Activated B cell treated with CpG ODN at 0.5 μM for 24 hours (primary cell): ENCODE measurements around the gene ASTN2. TPM values are rescaled to one million over a fixed set of nuclear protein-coding genes. Genes with fewer than 3 reads are reported as not detected.

Experiments
- ATAC-seq: fragments of 200-7000 bp; cut with Tn5 transposase; one replicate; pipeline ENCODE4 v1.10.0; 2021; ENCODE audit warnings: low read depth, mild to moderate bottlenecking, moderate library complexity
- CTCF ChIA-PET: fragments of 350-600 bp; sonication (Branson Sonifier 250); formaldehyde crosslinking; loops from one replicate; lab custom pipeline; 2021; ENCODE audit warnings: antibody characterized with exemption; lab: Charles Lee
- POLR2A ChIA-PET: fragments of 350-600 bp; sonication (Branson Sonifier 250); formaldehyde crosslinking; loops from one replicate; lab custom pipeline; 2021; ENCODE audit warnings: antibody characterized with exemption; lab: Charles Lee
- DNase-seq: peaks from one replicate; pipeline ENCODE4 v3.0.0; 2022
- H3K27ac Mint-ChIP-seq: one replicate; pipeline ENCODE4 v1.8.0; 2020; ENCODE audit warnings: mixed read lengths
- H3K27me3 Mint-ChIP-seq: one replicate; pipeline ENCODE4 v1.8.0; 2021; ENCODE audit warnings: mixed read lengths
- H3K36me3 Mint-ChIP-seq: one replicate; pipeline ENCODE4 v1.8.0; 2021; ENCODE audit warnings: low read depth, mixed read lengths
- H3K4me1 Mint-ChIP-seq: one replicate; pipeline ENCODE4 v1.8.0; 2021; ENCODE audit warnings: mixed read lengths
- H3K4me3 Mint-ChIP-seq: one replicate; pipeline ENCODE4 v1.8.0; 2020; ENCODE audit warnings: mild to moderate bottlenecking, mixed read lengths
- H3K9me3 Mint-ChIP-seq: one replicate; pipeline ENCODE4 v1.8.0; 2020; ENCODE audit warnings: mixed read lengths
- intact Hi-C: fragments of 100-400 bp; cut with micrococcal nuclease; formaldehyde crosslinking; loops from one replicate; pipeline ENCODE4 v1.15.1; 2024
- total RNA-seq: library from RNA; stranded (reverse); gene quantifications from 2 replicates; pipeline ENCODE4 v1.2.3, GENCODE V29; 2022
- TF ChIP-seq, protein P1 (sequence below): fragments of 200-600 bp; IDR thresholded peaks from one replicate; pipeline ENCODE4 v1.8.0; 2022; ENCODE audit warnings: antibody characterized with exemption, mild to moderate bottlenecking

The ASTN2 gene
- total RNA-seq, 1 donor from 2014 or later: 2.3 TPM

- POLR2A ChIA-PET: no interaction called here
- TF ChIP-seq, protein P1, sequence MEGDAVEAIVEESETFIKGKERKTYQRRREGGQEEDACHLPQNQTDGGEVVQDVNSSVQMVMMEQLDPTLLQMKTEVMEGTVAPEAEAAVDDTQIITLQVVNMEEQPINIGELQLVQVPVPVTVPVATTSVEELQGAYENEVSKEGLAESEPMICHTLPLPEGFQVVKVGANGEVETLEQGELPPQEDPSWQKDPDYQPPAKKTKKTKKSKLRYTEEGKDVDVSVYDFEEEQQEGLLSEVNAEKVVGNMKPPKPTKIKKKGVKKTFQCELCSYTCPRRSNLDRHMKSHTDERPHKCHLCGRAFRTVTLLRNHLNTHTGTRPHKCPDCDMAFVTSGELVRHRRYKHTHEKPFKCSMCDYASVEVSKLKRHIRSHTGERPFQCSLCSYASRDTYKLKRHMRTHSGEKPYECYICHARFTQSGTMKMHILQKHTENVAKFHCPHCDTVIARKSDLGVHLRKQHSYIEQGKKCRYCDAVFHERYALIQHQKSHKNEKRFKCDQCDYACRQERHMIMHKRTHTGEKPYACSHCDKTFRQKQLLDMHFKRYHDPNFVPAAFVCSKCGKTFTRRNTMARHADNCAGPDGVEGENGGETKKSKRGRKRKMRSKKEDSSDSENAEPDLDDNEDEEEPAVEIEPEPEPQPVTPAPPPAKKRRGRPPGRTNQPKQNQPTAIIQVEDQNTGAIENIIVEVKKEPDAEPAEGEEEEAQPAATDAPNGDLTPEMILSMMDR: no peak
- no peaks in the 10 kb centered on the region for H3K27me3 Mint-ChIP-seq
- H3K4me1 Mint-ChIP-seq: no peaks in the 10 kb centered on the region
- DNase-seq (no peak), ATAC-seq (no peak)
- CTCF ChIA-PET: no interaction called here
- no peaks in the 10 kb centered on the region for H3K9me3 Mint-ChIP-seq
- H3K27ac Mint-ChIP-seq: no peak overlapping the region
- no peaks in the 10 kb centered on the region for H3K36me3 Mint-ChIP-seq
- intact Hi-C loops: no loop called here
- no peak overlapping the region for H3K4me3 Mint-ChIP-seq
Observed at GRCh38 chr9:117101008-117101407, 313.8 kb downstream of the ASTN2 start.

GRCh38 chr9:117098331-117098730 lies 316.5 kb downstream of the ASTN2 start:
- H3K27me3 Mint-ChIP-seq: no peaks in the 10 kb centered on the region
- TF ChIP-seq, protein P1: no peak
- no peak overlapping the region for H3K27ac Mint-ChIP-seq
- no peaks in the 10 kb centered on the region for H3K36me3 Mint-ChIP-seq
- DNase-seq (no peak), ATAC-seq (no peak)
- ChIA-PET POLR2A (no interaction called here), CTCF (no interaction called here)
- no peaks in the 10 kb centered on the region for H3K9me3 Mint-ChIP-seq
- no peak overlapping the region for H3K4me3 Mint-ChIP-seq
- intact Hi-C loops: no loop called here
- H3K4me1 Mint-ChIP-seq: no peaks in the 10 kb centered on the region

DNA sequence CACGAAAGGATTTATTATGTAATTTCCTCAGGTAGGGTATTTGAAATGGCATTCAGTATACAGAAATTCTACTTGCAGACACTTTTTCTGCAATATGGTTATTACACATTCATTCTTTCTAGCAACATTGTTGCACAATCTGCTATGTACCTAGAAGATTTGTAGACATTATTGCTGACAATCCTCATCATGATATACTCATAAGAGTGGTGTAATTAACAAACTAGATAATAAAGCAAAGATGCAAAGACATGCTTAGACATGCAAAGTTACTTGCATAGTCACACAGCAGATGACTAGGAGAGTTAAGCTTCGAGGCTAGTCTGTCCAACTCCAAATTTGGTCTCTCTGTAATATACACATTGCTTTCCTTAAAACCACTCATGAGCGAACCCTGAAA lies 317.1 kb downstream of the ASTN2 start:
- ATAC-seq (no peak), DNase-seq (no peak)
- Mint-ChIP-seq H3K27me3 (no peaks in the 10 kb centered on the region), H3K4me1 (no peaks in the 10 kb centered on the region), H3K27ac (no peak overlapping the region), H3K36me3 (no peaks in the 10 kb centered on the region), H3K4me3 (no peak overlapping the region), H3K9me3 (no peaks in the 10 kb centered on the region)
- ChIA-PET CTCF (no interaction called here), POLR2A (no interaction called here)
- TF ChIP-seq, protein P1: no peak
- intact Hi-C loops: no loop called here

- Mint-ChIP-seq H3K36me3 (no peaks in the 10 kb centered on the region), H3K27ac (no peak overlapping the region), H3K9me3 (no peaks in the 10 kb centered on the region), H3K27me3 (no peaks in the 10 kb centered on the region), H3K4me1 (no peaks in the 10 kb centered on the region), H3K4me3 (no peak overlapping the region)
- CTCF ChIA-PET: no interaction called here
- intact Hi-C loops: no loop called here
- ATAC-seq (no peak), DNase-seq (no peak)
- TF ChIP-seq, protein P1: no peak
- POLR2A ChIA-PET: no interaction called here
Observed at GRCh38 chr9:117096138-117096537, 318.7 kb downstream of the ASTN2 start.

GRCh38 chr9:117095081-117095480 lies 319.8 kb downstream of the ASTN2 start:
- H3K4me1 Mint-ChIP-seq: no peaks in the 10 kb centered on the region
- ATAC-seq (no peak), DNase-seq (no peak)
- intact Hi-C loops: no loop called here
- no peak overlapping the region for H3K27ac Mint-ChIP-seq
- no peaks in the 10 kb centered on the region for H3K36me3 Mint-ChIP-seq
- TF ChIP-seq, protein P1: no peak
- H3K9me3 Mint-ChIP-seq: no peaks in the 10 kb centered on the region
- POLR2A ChIA-PET: no interaction called here
- no peak overlapping the region for H3K4me3 Mint-ChIP-seq
- H3K27me3 Mint-ChIP-seq: no peaks in the 10 kb centered on the region
- CTCF ChIA-PET: no interaction called here
